HG03039 (cell line): Measurements from ENCODE around the gene FLNB.
A peak's percentile ranks its signal among the peaks of the same experiment; 100 is the strongest.

Experiments
- ATAC-seq: cut with Tn5 transposase; IDR thresholded peaks from one replicate; pipeline ENCODE4 v1.9.1; 2021; ENCODE audit warnings: mild to moderate bottlenecking, moderate library complexity; ENCODE audit not compliant: unreplicated experiment

FLNB gene

DNA sequence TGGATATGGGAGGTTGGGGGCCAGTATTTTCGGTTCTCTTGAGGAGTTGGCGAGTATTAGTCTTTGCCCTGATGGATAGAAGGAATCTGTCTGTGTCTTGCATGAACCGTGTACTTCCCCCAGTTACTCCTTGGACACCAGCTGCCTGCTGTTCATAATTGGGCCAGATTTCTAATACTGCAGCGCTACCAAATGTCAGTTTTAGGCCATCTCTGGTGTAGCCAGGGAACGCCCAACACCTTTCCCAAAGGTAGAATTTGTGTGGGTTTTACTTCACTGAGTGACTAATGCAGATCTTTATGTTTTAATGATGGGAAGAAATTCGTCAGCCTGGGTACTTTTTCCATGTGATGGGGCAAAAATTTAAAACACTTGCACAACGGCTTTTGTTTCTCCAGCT is 18.4 kb downstream of the FLNB start:
- no peak for ATAC-seq

DNA sequence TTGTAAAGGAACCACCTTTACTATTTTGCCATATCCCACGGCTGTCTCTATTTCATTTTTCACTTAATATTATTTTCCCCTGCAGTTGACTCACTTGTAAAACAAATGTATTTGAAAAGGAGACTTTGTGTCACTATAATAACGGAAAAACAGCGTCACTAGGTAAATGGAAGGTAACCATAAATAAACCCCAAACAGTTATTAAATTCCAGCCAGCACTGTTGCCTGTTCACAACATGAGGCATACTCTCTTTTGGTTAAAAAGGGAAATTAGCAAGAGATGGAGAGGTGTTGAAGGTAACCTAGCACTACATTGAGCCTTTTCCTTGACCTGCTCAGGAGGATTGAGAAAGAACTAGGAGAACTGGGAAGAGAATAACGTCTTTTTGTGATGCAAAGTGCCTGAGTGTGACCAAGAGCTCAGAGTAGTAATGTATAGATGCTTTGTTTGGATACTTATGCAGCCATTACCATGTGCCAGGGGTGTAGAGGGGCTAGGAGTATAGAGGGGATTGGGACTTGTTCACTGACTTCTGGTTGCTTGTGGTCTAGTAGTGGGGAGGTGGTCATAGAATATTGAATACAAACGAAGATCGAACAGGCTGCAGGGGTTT is 19.6 kb downstream of the FLNB start:
- no peak for ATAC-seq

DNA sequence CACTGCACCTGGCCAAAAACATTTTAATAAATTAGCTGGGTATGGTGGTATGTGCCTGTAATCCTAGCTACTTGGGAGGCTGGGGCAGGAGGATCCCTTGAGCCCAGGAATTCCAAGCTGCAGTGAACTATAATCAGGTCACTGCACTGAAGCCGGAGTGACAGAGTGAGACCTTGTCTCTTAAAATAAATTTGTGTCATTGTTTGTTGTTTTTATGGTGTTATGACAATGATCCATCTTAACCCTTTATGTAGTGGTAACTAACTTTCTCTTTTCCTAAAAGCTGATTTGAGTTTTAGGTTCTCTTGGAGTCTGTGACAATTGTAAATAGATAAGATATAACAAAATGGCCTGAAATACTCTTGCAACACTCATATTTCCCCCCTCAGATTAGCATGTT is 20.7 kb downstream of the FLNB start:
- ATAC-seq, result no peak

DNA sequence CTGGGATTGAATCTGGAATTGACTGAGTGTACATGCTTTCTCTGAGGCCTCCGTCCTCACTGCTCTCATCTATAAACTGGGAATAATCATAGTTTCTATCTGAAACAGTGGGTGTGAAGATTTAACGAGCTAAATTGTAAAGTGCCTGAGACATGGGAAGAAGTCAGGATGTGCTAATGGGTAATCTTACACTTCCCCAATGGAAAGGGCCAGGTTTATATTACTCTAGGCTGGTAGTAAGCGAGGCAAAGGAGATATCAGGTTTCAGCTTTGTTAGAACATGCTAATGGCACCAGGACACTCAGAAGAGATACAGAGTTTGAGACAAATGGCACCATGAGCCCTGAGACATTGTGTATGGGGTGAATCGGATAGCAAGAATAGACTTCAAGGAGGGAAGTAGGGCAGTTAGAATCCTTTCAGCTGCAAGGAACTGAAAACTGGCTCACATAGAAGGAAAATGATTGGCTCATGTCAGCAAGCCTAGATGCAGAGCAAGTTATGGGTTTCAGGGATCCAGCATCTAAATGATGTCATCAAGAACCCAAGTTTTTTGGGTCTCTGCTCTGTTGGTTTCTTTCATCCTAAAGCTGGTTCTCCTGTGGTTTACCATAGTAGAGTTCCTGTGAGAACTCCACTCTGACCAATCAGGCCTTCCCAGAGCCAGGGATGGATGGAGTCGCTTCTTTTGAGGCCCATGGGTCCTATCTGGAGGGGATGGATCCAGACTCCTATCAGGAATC is 21.8 kb downstream of the FLNB start:
- no peak for ATAC-seq

DNA sequence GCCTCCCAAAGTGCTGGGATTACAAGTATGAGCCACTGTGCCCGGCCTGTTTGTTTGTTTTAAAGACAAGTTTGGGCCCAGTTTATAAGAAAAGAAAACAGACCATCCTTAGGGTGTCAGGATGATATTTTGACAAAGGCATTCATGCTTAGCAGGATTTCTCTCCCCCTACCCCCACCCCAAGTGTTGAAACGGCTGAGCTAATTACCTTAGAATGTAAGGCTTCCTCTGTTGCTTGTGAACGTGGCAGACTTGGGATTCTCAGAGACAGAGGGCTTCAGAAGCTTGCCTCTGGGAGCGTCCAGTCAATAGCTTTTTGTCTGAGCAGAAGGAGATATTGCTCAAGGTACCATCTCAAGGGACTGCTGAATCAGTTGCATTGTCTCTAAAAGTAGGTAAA is 24.0 kb downstream of the FLNB start:
- ATAC-seq, result no peak

DNA sequence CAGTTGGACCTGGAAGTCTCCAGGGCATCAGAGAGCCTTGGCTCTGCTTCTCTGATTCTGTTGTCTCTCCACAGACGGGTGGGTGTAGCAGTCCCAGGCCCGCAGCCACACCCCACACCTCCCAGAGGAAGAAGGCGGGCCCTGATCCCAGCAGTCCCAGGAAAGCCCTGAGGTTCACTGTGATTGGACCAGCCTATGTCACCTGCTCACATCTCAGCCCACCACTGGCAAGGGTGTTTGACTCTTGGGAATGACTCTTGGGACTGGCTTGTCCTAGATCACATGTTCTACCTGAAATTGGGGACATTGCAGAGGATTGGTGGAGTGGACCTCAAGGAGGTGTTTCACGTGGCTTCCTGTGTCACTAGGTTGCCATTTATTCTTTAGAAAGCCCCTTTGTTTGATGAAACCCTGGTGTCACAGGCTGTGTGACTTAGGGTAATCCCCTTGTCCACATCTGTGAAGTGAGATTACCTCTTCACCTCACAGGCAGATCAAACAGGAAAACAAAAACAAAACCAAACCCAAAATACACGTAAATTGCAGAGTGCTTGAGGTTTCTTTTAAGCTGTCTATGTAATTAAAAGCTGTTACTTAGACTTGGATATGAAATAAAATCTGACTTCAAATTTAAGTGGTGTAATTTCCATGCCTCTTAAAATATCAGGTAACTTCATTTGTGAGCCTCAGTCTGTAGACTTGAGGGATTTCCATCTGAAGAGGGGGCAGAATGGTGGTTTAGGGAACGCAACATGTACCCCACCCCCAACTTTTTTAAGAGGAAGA is 26.7 kb downstream of the FLNB start:
- peak; percentile 97 for ATAC-seq

DNA sequence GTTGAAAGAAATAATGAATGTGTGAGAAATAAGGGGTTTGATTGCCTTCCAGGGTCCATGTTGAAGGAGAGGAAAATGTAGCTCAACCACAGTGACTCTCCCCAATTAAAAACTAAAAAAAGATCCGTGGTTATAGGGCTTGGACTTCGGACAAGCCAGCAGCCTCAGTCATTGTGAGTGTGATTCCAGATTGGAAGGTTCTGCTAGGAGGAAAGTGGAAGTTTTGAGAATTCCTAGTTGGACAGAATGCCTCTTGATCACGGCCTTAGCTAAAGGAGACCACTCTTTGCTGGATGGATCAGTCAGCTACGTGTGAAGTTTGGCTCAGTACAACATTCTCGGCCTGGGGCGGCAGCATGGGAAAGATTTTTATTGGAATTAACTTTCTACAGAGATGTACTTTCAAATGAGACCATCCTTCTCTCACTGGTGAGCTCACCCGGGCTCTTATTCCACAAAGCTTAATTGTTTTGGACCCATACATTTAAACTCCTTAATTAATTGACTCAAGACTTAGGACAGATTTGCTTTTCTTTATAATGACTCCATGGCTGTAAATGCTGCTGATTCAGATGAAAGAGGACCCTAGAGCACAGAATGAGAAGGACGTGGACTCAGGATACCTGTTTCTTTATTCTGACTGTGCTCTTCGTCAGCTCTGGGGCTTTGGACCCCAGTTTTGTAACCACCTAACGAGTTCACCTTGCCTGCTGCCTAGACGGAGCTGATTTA is 27.5 kb downstream of the FLNB start:
- no peak for ATAC-seq

DNA sequence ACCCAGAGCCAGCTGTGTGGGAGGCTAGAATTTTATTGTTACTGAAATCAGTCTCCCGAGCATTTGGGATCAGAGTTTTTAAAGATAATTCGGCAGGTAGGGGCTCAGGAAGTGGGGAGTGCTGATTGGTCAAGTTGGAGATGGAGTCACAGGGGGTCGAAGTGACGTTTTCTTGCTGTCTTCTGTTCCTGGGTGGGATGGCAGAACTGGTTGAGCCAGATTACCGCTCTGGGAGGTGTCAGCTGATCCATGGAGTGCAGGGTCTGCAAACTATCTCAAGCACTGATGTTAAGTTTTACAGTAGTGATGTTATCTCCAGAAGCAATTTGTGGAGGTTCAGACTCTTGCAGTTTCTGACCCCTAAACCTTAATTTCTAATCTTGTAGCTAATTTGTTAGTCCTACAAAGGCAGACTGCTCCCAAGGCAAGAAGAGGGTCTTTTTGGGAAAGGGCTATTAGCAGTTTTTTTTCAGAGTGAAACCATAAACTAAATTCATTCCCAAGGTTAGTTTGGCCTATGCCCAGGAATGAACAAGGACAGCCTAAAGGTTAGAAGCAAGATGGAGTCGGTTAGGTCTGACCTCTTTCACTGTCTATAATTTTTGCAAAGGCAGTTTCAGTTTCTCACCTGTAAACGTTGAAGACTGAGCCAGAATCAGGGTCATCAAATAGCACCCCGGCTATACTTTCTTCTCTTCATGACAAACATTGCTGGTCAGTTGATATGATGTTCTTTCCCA is 28.2 kb downstream of the FLNB start:
- no peak for ATAC-seq

DNA sequence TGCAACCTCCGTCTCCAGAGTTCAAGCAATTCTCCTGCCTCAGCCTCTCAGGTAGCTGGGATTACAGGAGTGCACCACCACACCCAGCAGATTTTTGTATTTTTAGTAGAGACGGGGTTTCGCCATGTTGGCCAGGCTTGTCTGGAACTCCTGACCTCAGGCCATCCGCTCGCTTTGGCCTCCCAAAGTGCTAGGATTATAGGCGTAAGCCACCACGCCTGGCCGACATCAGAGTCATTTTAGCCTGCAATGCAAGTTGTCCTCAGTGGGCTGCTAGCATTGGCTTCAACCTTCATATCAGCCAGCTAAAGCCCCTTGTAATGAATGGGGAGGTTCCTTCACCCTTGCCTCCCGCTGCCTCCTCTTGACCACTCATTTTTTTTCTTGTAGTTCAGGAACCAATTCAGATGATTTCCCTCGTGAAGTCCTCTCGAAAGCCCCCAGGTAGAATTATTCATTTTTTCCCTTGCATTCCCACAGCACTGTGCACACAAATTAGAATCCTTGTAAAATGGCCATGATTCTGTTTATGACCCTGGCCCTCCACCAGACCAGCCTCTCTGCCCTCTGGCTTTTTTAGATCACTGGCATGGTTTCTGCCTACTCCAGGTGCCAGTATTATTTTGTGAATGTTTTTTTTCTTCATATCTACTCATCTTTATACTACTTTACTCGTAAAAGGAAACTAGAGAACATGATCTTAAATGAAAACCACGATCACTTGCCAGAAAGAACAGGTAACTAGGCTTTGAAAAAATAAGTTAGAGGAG is 29.1 kb downstream of the FLNB start:
- no peak for ATAC-seq

DNA sequence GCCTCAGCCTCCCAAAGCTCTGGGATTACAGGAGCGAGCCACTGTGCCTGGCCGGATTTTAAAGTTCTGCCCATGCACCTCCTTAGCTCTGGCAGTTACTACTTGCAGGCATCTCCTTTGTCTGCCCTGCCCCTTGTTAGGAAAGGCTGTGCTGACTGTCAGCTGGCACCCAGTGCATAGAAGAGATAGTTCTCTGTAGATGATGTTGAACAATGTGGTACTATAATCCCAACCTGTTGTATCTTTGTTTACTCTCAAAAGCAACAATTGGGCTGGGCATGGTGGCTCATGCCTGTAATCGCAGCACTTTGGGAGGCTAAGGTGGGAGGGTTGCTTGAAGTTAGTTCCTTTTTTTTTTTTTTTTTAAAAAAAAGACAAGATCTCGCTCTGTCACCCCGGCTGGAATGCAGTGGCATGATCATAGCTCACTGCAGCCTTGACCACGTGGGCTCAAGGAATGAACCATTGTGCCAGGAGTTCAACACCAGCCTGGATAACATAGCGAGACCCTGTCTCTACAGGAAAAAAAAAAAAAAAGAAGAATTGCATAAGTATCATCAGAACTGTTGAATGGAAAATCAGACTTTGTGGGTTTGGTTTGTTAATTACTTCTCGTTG is 30.6 kb downstream of the FLNB start:
- no peak for ATAC-seq

DNA sequence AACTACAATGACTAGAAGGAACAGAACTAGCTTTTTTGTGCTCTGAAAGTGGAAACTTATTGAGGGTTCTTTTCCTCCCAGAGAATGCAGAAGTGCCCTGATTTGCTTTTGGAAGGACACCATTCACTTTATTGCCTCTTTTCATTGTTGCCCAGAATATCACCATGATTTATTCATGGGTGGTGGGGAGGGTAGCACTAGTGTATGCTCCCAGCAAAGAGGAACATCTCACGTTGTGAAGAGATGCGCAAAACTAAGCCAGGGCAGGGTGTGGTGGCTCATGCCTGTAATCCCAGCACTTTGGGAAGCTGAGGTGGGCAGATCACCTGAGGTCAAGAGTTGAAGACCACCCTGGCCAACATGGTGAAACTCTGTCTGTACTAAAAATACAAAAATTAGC is 31.4 kb downstream of the FLNB start:
- ATAC-seq, result no peak

DNA sequence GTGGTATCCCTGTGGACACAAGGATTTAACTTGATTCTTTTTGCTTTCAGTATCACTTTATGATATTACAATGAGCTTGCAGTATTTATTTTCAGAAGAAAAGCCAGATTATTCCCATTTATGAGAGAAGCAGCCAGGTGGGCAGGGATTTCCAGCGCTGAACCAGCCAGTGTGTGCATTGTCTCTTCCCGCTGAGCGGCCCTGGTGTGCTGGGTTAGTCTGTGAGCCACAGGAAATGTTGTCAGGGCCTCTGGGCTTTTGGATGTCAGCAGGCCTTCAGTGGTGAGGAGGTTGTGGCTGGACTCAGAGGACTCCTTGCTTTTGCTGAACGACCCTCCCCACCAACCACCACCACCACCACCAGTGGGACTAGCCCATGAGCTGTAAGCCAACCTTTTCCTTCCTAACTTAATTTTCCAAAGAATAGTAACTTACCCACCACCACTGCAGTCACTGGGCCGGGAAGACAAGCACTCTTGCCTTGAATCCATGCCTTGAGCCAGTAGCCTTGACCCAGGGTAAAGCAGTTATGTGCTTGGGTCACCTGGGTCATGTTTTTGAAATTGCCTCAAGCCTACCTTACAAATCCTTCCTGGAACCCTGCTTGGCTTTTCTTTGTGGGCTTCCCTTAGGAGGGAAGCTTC is 33.1 kb downstream of the FLNB start:
- no peak for ATAC-seq

DNA sequence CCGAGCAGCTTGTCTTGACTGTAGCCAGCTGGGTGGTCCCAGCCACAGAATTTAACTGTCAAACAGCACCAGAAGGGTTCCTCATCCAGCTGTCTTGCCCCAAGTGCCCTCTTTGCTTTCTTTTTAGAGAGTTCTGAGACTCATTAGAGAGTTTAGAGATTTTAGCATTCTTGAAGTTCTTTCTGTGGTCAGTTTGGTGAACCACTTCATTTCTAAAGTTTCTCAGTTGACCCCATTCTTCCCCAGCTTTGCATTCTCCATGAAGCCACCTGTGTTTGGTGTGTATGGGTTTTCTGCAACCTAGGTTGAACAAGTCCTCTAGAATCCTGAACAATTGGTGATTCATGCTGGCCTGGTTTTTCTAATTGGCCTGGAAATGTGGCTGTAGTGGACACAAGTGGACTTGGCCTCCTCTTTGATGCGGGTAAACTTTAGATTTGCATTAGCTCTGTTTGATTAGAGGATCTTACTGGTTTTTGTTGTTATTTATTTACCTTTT is 33.7 kb downstream of the FLNB start:
- peak; percentile 92 for ATAC-seq

DNA sequence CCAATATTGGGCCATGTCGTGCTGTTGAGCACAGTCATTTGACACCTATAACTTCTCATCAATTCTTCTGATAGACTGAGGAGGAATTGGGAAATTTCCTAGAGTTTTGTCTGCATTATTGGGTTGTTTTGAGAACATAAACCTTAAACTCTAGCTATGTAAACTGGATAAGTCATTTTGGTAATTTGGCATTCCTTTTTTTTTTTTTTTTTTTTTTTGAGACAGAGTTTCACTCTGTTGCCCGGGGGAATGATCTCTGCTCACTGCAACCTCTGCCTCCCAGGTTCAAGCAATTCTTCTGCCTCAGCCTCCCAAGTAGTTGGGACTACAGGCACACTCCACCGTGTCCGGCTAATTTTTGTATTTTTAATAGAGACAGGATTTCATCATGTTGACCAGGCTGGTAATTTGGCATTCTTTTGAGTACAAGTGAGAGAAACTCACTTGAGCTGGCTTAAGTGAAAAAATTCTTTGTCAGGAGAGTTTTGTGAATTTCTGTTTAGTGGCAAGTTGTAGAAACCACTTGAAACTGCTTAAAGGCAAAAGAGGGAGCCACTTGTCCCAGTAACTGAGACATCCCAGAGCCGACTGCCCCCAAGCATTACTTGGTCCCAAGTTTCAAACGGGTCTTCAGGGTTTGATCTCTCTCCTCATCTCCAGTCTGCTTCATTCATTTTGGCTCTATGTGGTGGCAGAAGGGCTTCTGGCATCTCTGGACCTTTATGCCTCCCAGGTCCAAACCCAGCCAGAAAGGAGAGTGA is 34.9 kb downstream of the FLNB start:
- ATAC-seq, result no peak

DNA sequence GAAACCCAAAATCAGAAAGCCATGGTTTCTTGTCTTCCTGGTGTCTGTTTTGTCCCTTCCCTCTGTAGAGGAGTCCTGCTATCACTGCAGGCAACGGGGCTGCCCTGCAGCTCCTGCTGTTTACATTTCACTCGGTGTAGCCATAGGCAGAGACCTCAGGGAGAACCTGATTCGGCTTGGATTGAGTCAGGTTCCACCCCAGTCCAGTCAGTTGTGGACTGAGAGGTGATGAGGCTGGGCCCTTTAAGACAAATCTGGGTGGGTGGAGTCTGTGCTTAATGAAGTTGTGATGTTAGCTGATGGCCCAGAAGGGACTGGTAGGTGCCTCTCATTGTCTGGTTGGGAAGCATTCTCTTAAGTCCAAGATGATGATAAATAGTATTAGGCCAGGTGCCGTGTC is 35.7 kb downstream of the FLNB start:
- ATAC-seq, result no peak

DNA sequence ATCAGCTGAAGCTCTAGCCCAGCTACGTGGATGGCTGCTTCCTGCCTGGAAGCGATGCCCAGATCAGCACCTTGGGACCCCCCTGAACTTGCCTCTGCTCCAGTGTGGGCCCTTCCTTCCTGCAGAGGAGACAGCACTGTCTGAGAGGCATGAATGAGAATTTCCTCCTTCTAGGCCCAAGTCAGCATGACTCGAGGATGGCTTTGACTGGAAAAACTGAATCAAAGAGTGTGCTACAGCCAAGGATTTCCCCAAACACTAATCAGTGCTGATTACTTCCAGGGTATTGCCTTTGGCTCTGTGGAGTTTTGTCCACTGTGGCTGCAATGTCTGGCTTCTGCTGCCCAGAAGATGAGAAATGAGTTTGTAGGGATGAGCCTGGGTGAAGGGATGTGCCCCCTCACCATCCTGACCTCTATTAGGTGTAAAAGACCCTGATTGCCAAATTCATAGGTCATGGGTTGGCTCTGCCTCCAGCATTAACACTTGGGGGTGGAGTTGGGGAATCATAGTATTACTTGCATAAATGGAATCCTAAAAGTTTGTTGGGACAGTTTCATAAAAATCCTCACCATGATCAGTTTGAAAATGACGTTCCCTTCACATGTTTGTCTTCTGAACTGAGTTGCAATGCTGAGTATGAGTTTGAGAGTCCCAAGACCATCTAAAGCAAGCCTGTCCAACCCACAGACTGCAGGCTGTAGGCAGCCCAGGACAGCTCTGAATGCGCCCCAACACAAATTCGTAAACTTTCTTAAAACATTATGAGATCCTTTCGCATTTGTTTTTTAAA is 36.7 kb downstream of the FLNB start:
- no peak for ATAC-seq

DNA sequence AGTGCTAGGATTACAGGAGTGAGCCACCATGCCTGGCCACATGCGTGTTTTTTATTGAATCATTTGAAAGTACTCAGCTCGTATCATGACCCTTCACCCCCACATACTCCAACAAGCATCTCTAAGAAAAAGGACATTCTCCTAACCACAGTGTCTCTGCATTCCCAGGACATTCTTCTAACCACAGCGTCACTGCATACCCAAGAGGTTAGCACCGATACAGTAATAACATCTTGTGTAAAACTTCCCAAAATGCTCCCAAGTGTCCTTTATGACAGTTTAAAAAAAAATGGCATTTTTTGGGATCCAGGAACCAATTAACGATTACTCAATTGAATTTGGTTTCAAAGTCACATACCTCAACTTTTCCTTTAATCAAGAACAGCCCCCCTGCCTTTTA is 39.6 kb downstream of the FLNB start:
- no peak for ATAC-seq
